Esophagus squamous epithelium (tissue), 5 donors: ENCODE data around the gene KBTBD3. TPM values are rescaled to one million over a fixed set of nuclear protein-coding genes. Genes with fewer than 3 reads are reported as not detected.

Source experiments
- DNase-seq: peaks from one replicate; lab custom pipeline; 2025; lab: John Stamatoyannopoulos, UW
- H3K27ac ChIP-seq, 4 donors: fragments of 200-600 bp; sonication (generic); one replicate each; pipeline ENCODE4 v1.5.1; 2016 to 2019; ENCODE audit warnings: mild to moderate bottlenecking in 1 of 4
- H3K27me3 ChIP-seq, 4 donors: fragments of 200-600 bp; sonication (generic); 1 replicate in 3 of 4; 2 replicates in 1 of 4; pipeline versions ENCODE4 v1.5.1 to v1.6.0; 2017 to 2021; ENCODE audit warnings: antibody characterized with exemption in 1 of 4
- H3K36me3 ChIP-seq, 3 donors: fragments of 200-600 bp; sonication (generic); one replicate each; pipeline ENCODE4 v1.5.1; 2016 to 2019
- H3K4me1 ChIP-seq, 3 donors: fragments of 200-600 bp; sonication (generic); one replicate each; pipeline ENCODE4 v1.5.1; 2017 to 2019
- H3K4me3 ChIP-seq, 4 donors: fragments of 200-600 bp; sonication (generic); 1 replicate in 3 of 4; 2 replicates in 1 of 4; pipeline ENCODE4 v1.5.1; 2016 to 2019; ENCODE audit warnings: mild to moderate bottlenecking in 2 of 4, moderate library complexity in 1 of 4
- H3K9me3 ChIP-seq, 3 donors: fragments of 200-600 bp; sonication (generic); one replicate each; pipeline ENCODE4 v1.5.1; 2016 to 2019
- POLR2A ChIP-seq, 4 donors: fragments of 450-650 bp; IDR thresholded peaks; one replicate each; pipeline ENCODE4 v1.6.1; 2017; ENCODE audit warnings: antibody characterized with exemption in 4 of 4, mild to moderate bottlenecking in 4 of 4, moderate library complexity in 3 of 4
- WGBS, 2 donors: methylation state at CpG; one replicate each; pipeline ENCODE4 v1.1.5; 2018; 5-methylcytosine and 5-hydroxymethylcytosine counted together
- intact Hi-C: fragments of 100-400 bp; cut with DNase I; formaldehyde crosslinking; loops from one replicate; pipeline ENCODE4 v1.15.0; 2022
- total RNA-seq, 4 donors: library from RNA; depleted of rRNA; stranded (reverse); fragments of >200 nt; gene quantifications; one replicate each; pipeline ENCODE4 v1.1.0, GENCODE V29; 2016
- TF ChIP-seq, protein P1 (sequence below), 6 experiments: fragments of 450-650 bp in 4 of 6; fragments of 200-600 bp in 2 of 6; sonication (generic) in 2 of 6; IDR thresholded peaks; one replicate each; pipeline ENCODE4 v1.5.1; 2016 to 2019; ENCODE audit warnings: antibody characterized with exemption in 6 of 6, mild to moderate bottlenecking in 4 of 6, moderate library complexity in 4 of 6
- donor health status: DM: yes; HTN: yes; CAD: no.

Gene KBTBD3
- total RNA-seq, 4 donors from 2014 or later = 0.70 to 5.5 (median 2.4) TPM

DNA sequence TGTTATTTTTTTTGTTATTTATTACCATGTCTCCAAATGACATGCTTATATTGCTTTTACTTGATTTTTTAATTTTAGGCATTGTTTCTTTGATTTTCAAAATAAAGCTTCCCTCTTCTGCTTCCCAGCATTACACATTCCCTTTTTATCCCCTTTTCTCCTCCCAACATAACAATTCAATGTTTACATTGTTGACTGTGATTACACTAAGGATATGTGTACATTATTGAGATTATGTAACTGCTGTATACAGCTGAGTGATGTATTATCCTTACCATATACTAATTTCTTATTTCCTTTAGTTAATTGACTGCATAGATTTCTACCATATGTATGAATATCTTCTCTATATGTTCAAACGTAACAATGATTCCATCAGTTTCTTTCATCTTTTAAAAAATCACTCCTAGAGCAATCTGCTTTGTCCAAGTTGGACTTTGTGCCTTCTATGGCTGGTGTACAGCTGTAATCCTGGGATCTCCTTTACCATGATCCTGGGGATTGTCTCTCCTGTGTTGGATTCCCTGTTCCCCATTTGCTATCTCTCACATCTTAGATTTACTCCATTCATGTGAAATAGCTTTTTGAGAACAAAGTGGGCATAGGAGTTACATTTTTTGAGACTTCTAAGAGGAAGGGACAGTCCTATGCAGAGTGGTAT lies 21.9 kb upstream of the KBTBD3 start:
- TF ChIP-seq, protein P1, sequence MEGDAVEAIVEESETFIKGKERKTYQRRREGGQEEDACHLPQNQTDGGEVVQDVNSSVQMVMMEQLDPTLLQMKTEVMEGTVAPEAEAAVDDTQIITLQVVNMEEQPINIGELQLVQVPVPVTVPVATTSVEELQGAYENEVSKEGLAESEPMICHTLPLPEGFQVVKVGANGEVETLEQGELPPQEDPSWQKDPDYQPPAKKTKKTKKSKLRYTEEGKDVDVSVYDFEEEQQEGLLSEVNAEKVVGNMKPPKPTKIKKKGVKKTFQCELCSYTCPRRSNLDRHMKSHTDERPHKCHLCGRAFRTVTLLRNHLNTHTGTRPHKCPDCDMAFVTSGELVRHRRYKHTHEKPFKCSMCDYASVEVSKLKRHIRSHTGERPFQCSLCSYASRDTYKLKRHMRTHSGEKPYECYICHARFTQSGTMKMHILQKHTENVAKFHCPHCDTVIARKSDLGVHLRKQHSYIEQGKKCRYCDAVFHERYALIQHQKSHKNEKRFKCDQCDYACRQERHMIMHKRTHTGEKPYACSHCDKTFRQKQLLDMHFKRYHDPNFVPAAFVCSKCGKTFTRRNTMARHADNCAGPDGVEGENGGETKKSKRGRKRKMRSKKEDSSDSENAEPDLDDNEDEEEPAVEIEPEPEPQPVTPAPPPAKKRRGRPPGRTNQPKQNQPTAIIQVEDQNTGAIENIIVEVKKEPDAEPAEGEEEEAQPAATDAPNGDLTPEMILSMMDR (IDR thresholded peaks at IDR 0.05) = no peak
- TF ChIP-seq POLR2A (IDR thresholded peaks at IDR 0.05) = no peak
- 86 to 89% methylated on average over 1 of the region's 1 CpG for WGBS, 2 donors
- Histone ChIP-seq H3K4me1 (no peaks in the 10 kb centered on the region), H3K4me3 (no peak overlapping the region), H3K9me3 (no peaks in the 10 kb centered on the region), H3K36me3 (peaks cover 0 to 58% (median 8%) of the 10 kb centered on the region in 3 donors), H3K27me3 (no peaks in the 10 kb centered on the region), H3K27ac (no peak overlapping the region)
- intact Hi-C loops = no loop called here
- DNase-seq = no peak

- H3K4me1 ChIP-seq = peaks cover 12 to 48% (median 13%) of the 10 kb centered on the region in 3 donors
- no peak for DNase-seq
- H3K27me3 ChIP-seq = no peaks in the 10 kb centered on the region
- TF ChIP-seq, protein P1 (IDR thresholded peaks at IDR 0.05) = no peak
- TF ChIP-seq POLR2A (IDR thresholded peaks at IDR 0.05) = no peak
- no peaks in the 10 kb centered on the region for H3K9me3 ChIP-seq
- H3K27ac ChIP-seq = no peak overlapping the region
- H3K36me3 ChIP-seq = peaks cover 0 to 62% (median 4%) of the 10 kb centered on the region in 3 donors
- intact Hi-C loops = no loop called here
- 93 to 94% methylated on average over 1 of the region's 1 CpG for WGBS, 2 donors
- no peak overlapping the region for H3K4me3 ChIP-seq
These were observed 15.3 kb upstream of the KBTBD3 start for GRCh38 chr11:106092446-106092845.

- no peak for DNase-seq
- WGBS, 2 donors = 28 to 39% methylated on average over 3 of the region's 3 CpGs
- Histone ChIP-seq H3K4me1 (peaks cover 12 to 56% (median 13%) of the 10 kb centered on the region in 3 donors), H3K36me3 (peaks cover 0 to 57% (median 4%) of the 10 kb centered on the region in 3 donors), H3K9me3 (no peaks in the 10 kb centered on the region), H3K27me3 (no peaks in the 10 kb centered on the region), H3K4me3 (no peak overlapping the region), H3K27ac (peak overlapping the region in 3 of 4 donors; percentile 19 to 31 (median 28))
- intact Hi-C loops = no loop called here
- TF ChIP-seq, protein P1 (IDR thresholded peaks at IDR 0.05) = no peak
- no peak for TF ChIP-seq POLR2A (IDR thresholded peaks at IDR 0.05)
These were observed 14.5 kb upstream of the KBTBD3 start for GRCh38 chr11:106091480-106092123.

- no peaks in the 10 kb centered on the region for H3K27me3 ChIP-seq
- H3K4me1 ChIP-seq = peaks cover 12 to 69% (median 13%) of the 10 kb centered on the region in 3 donors
- H3K27ac ChIP-seq = no peak overlapping the region
- intact Hi-C loops = no loop called here
- WGBS, 2 donors = 79 to 82% methylated on average over 4 of the region's 4 CpGs
- H3K36me3 ChIP-seq = peaks cover 0 to 55% (median 0%) of the 10 kb centered on the region in 3 donors
- TF ChIP-seq, protein P1 (IDR thresholded peaks at IDR 0.05) = no peak
- TF ChIP-seq POLR2A (IDR thresholded peaks at IDR 0.05) = no peak
- H3K9me3 ChIP-seq = no peaks in the 10 kb centered on the region
- no peak overlapping the region for H3K4me3 ChIP-seq
- no peak for DNase-seq
These were observed 11.7 kb upstream of the KBTBD3 start for GRCh38 chr11:106088896-106089295.

DNA sequence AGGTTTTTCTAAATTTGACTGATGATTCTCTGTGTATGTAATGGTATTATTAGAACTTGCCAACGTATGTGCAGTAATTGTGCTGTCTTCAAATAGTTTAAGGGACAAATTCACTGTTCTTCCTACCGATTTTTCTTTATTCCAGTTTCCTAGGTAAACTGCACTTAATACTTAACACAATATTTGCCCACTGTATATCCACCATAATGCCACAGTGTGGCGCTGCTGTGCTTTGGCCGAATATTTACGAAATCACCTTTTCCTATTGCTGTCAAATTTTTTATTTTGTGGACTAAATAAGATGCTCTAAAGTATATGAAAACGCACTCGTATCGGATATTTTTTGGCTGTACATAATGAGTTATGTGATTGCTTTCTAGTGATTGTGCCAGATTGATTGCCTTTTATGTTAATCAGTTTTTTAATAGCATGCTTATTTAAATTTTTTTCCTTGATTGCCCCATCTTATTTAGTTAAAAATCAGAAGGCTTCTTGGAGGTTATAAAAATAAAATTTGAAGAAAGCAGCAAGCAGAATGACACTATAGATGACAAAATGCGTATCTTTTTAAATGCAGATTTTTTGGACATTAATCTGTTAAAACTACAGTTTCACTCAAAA lies 10.8 kb upstream of the KBTBD3 start:
- peak overlapping the region in 2 of 4 donors; percentile 15 to 36 for H3K27ac ChIP-seq
- WGBS, 2 donors = 24 to 33% methylated on average over 9 of the region's 9 CpGs
- intact Hi-C loops = no loop called here
- H3K36me3 ChIP-seq = peaks cover 0 to 49% (median 0%) of the 10 kb centered on the region in 3 donors
- TF ChIP-seq POLR2A (IDR thresholded peaks at IDR 0.05) = no peak
- TF ChIP-seq, protein P1 (IDR thresholded peaks at IDR 0.05) = peak; percentile 52 to 91 (median 80)
- H3K27me3 ChIP-seq = no peaks in the 10 kb centered on the region
- H3K4me1 ChIP-seq = peaks cover 12 to 74% (median 14%) of the 10 kb centered on the region in 3 donors
- no peak overlapping the region for H3K4me3 ChIP-seq
- no peak for DNase-seq
- no peaks in the 10 kb centered on the region for H3K9me3 ChIP-seq
